Testis (tissue), 2 donors: Measurements from ENCODE around the gene SULT1A2.

Experiments
- POLR2A ChIP-seq: fragments of 450-650 bp; IDR thresholded peaks from one replicate; pipeline ENCODE4 v1.6.1; 2017; ENCODE audit warnings: antibody characterized with exemption, mild to moderate bottlenecking, moderate library complexity
- TF ChIP-seq, protein P1 (sequence below), 3 experiments: fragments of 450-650 bp in 2 of 3; fragments of 200-600 bp in 1 of 3; sonication (generic) in 1 of 3; IDR thresholded peaks; one replicate each; pipeline ENCODE4 v1.5.1; 2016 to 2019; ENCODE audit warnings: antibody characterized with exemption in 3 of 3, mild to moderate bottlenecking in 2 of 3, moderate library complexity in 1 of 3

DNA sequence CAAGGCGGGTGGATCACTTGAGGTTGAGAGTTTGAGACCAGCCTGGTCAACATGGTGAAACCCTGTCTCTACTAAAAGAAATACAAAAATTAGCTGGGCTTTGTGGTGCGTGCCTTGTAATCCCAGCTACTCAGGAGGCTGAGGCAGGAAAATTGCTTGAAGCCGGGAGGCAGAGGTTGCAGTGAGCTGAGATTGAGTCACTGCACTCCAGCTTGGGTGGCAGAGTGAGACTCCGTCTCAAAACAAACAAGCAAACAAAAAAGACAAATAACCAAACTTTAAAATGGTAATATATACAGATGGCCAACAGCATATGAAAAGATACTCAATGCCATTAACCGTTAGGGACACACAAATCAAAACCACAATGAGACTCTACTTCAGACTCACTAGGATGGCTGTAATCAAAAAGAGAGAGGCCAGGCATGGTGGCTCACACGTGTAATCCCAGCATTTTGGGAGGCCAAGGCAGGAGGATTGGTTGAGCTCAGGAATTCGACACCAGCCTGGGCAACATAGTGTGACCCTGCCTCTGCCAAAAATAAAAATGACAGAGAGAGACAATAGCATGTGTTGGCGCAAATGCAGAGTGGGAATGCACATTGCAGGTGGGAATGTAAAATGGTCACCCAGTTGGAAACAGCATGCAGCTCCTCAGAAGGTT is 21.3 kb downstream of the SULT1A2 start:
- TF ChIP-seq, protein P1, sequence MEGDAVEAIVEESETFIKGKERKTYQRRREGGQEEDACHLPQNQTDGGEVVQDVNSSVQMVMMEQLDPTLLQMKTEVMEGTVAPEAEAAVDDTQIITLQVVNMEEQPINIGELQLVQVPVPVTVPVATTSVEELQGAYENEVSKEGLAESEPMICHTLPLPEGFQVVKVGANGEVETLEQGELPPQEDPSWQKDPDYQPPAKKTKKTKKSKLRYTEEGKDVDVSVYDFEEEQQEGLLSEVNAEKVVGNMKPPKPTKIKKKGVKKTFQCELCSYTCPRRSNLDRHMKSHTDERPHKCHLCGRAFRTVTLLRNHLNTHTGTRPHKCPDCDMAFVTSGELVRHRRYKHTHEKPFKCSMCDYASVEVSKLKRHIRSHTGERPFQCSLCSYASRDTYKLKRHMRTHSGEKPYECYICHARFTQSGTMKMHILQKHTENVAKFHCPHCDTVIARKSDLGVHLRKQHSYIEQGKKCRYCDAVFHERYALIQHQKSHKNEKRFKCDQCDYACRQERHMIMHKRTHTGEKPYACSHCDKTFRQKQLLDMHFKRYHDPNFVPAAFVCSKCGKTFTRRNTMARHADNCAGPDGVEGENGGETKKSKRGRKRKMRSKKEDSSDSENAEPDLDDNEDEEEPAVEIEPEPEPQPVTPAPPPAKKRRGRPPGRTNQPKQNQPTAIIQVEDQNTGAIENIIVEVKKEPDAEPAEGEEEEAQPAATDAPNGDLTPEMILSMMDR (IDR thresholded peaks at IDR 0.05): no peak
- TF ChIP-seq POLR2A: no peak
